GM19324 (cell line): ENCODE data around the gene RPS6KA2.

Experiments used
- ATAC-seq: cut with Tn5 transposase; IDR thresholded peaks from one replicate; pipeline ENCODE4 v1.9.1; 2021; ENCODE audit warnings: mild to moderate bottlenecking, moderate library complexity; ENCODE audit not compliant: unreplicated experiment, low FRiP score

RPS6KA2 gene

GRCh38 chr6:166627033-166627874, at the start of gene RPS6KA2:
TSS of gene RPS6KA2 (minus strand) at chr6:166627251. CDS start at chr6:166627019, 232 bp downstream.
- peak; percentile 85 for ATAC-seq

- ATAC-seq, result no peak
Observed at GRCh38 chr6:166676270-166676860, 49.3 kb upstream of the RPS6KA2 start.

GRCh38 chr6:166675736-166676135, 48.7 kb upstream of the RPS6KA2 start:
- no peak for ATAC-seq

GRCh38 chr6:166673309-166673708, 46.3 kb upstream of the RPS6KA2 start:
- ATAC-seq, result no peak

GRCh38 chr6:166672624-166673206, 45.7 kb upstream of the RPS6KA2 start:
- ATAC-seq, result no peak

- no peak for ATAC-seq
Observed at GRCh38 chr6:166672146-166672545, 45.1 kb upstream of the RPS6KA2 start.

- no peak for ATAC-seq
Observed at GRCh38 chr6:166671434-166672081, 44.5 kb upstream of the RPS6KA2 start.

GRCh38 chr6:166670894-166671293, 43.8 kb upstream of the RPS6KA2 start:
- ATAC-seq, result no peak

- no peak for ATAC-seq
Observed at GRCh38 chr6:166670013-166670412, 43.0 kb upstream of the RPS6KA2 start.

- no peak for ATAC-seq
Observed at GRCh38 chr6:166667796-166668610, 41.0 kb upstream of the RPS6KA2 start.

GRCh38 chr6:166664135-166664534, 37.1 kb upstream of the RPS6KA2 start:
- no peak for ATAC-seq

- ATAC-seq, result no peak
Observed at GRCh38 chr6:166663568-166663967, 36.5 kb upstream of the RPS6KA2 start.

GRCh38 chr6:166662690-166663089, 35.6 kb upstream of the RPS6KA2 start:
- no peak for ATAC-seq

GRCh38 chr6:166661327-166662085, 34.5 kb upstream of the RPS6KA2 start:
- no peak for ATAC-seq

GRCh38 chr6:166660157-166660688, 33.2 kb upstream of the RPS6KA2 start:
- no peak for ATAC-seq

GRCh38 chr6:166659581-166659980, 32.5 kb upstream of the RPS6KA2 start:
- ATAC-seq, result no peak

GRCh38 chr6:166658792-166659150, 31.7 kb upstream of the RPS6KA2 start:
- ATAC-seq, result no peak

GRCh38 chr6:166658115-166658791, 31.2 kb upstream of the RPS6KA2 start:
- no peak for ATAC-seq

- ATAC-seq, result no peak
Observed at GRCh38 chr6:166657531-166657930, 30.5 kb upstream of the RPS6KA2 start.
